Measurements from ENCODE around the gene SPSB1. TPM values are rescaled to one million over a fixed set of nuclear protein-coding genes. Genes with fewer than 3 reads are reported as not detected.
"Not testable (repeated sequence)": the region's sequence is repeated elsewhere in the genome, so short reads cannot be mapped to it uniquely, and the experiment has no call there.

The SPSB1 gene
- polyA plus RNA-seq, 1 donor from 2014 or later = 1.4 TPM

DNA sequence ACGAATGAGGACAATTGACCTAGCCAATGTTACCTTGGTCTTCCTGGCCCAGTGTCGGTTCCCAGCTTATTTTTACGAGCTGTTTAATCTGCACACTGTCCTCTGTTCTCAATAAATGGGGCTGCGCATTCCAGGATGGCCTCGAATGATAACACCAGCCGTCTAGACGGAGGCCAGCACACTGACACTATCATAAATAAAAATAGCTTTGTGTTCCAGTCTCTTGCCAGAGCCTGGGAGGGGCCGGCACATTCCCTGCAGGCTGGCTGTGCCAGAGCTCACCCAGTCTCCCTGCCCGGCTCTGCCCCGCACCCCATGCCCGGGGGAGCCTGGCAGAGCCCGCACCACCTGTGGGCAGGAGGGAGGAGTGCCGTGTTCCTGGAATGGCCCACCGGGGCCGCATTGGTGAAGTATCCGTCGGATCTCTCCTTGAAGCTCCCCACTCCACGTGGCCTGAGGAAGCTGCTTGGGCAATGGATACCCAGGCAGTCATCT is 92.1 kb downstream of the SPSB1 start:
- no peak overlapping the region for H3K4me3 ChIP-seq (ENCODE audit: low read length)
- no peaks in the 10 kb centered on the region for H3K9me2 ChIP-seq (ENCODE audit: insufficient read depth, low read length)
- no peaks in the 10 kb centered on the region for H3K36me3 ChIP-seq (ENCODE audit: insufficient read depth, low read length)
- no peak overlapping the region for H3K27ac ChIP-seq (ENCODE audit: low read length)
- no peaks in the 10 kb centered on the region for H3K79me2 ChIP-seq (replicated peaks; ENCODE audit: insufficient read depth, low read length)
- H3K4me2 ChIP-seq (ENCODE audit: low read length) = no peak overlapping the region
- H4K20me1 ChIP-seq (ENCODE audit: insufficient read depth) = no peaks in the 10 kb centered on the region
- no peak overlapping the region for H3K9ac ChIP-seq (ENCODE audit: low read length)
- H3K9me3 ChIP-seq (ENCODE audit: low read length) = no peaks in the 10 kb centered on the region
- H3F3A ChIP-seq (ENCODE audit: insufficient read depth, low read length, poor library complexity, severe bottlenecking) = no peaks in the 10 kb centered on the region
- H3K27me3 ChIP-seq (ENCODE audit: insufficient read depth, low read depth, low read length) = no peaks in the 10 kb centered on the region
- H2AFZ ChIP-seq (ENCODE audit: low read depth, low read length) = no peak overlapping the region
- no peak for TF ChIP-seq RAD21 (conservative IDR thresholded peaks at IDR 0.05)
- TF ChIP-seq, protein P1, sequence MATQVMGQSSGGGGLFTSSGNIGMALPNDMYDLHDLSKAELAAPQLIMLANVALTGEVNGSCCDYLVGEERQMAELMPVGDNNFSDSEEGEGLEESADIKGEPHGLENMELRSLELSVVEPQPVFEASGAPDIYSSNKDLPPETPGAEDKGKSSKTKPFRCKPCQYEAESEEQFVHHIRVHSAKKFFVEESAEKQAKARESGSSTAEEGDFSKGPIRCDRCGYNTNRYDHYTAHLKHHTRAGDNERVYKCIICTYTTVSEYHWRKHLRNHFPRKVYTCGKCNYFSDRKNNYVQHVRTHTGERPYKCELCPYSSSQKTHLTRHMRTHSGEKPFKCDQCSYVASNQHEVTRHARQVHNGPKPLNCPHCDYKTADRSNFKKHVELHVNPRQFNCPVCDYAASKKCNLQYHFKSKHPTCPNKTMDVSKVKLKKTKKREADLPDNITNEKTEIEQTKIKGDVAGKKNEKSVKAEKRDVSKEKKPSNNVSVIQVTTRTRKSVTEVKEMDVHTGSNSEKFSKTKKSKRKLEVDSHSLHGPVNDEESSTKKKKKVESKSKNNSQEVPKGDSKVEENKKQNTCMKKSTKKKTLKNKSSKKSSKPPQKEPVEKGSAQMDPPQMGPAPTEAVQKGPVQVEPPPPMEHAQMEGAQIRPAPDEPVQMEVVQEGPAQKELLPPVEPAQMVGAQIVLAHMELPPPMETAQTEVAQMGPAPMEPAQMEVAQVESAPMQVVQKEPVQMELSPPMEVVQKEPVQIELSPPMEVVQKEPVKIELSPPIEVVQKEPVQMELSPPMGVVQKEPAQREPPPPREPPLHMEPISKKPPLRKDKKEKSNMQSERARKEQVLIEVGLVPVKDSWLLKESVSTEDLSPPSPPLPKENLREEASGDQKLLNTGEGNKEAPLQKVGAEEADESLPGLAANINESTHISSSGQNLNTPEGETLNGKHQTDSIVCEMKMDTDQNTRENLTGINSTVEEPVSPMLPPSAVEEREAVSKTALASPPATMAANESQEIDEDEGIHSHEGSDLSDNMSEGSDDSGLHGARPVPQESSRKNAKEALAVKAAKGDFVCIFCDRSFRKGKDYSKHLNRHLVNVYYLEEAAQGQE (IDR thresholded peaks at IDR 0.05; ENCODE audit: borderline replicate concordance) = no peak
- no peak for TF ChIP-seq SMC3 (conservative IDR thresholded peaks at IDR 0.05; ENCODE audit: poor library complexity)
- TF ChIP-seq, protein P2, sequence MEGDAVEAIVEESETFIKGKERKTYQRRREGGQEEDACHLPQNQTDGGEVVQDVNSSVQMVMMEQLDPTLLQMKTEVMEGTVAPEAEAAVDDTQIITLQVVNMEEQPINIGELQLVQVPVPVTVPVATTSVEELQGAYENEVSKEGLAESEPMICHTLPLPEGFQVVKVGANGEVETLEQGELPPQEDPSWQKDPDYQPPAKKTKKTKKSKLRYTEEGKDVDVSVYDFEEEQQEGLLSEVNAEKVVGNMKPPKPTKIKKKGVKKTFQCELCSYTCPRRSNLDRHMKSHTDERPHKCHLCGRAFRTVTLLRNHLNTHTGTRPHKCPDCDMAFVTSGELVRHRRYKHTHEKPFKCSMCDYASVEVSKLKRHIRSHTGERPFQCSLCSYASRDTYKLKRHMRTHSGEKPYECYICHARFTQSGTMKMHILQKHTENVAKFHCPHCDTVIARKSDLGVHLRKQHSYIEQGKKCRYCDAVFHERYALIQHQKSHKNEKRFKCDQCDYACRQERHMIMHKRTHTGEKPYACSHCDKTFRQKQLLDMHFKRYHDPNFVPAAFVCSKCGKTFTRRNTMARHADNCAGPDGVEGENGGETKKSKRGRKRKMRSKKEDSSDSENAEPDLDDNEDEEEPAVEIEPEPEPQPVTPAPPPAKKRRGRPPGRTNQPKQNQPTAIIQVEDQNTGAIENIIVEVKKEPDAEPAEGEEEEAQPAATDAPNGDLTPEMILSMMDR (IDR thresholded peaks at IDR 0.05; ENCODE audit: poor library complexity, severe bottlenecking) = no peak
- no peak for TF ChIP-seq EZH2 (IDR thresholded peaks at IDR 0.05; ENCODE audit: borderline replicate concordance, insufficient read depth, low read length, poor library complexity, severe bottlenecking)
- TF ChIP-seq EP300 (conservative IDR thresholded peaks at IDR 0.05; ENCODE audit: poor library complexity, severe bottlenecking) = no peak
- no peak for TF ChIP-seq TAF1 (IDR thresholded peaks at IDR 0.05; ENCODE audit: low read depth)
- no peak for TF ChIP-seq MXI1 (conservative IDR thresholded peaks at IDR 0.05; ENCODE audit: poor library complexity, severe bottlenecking)
- no peak for TF ChIP-seq POLR2AphosphoS5 (IDR thresholded peaks at IDR 0.05)

DNA sequence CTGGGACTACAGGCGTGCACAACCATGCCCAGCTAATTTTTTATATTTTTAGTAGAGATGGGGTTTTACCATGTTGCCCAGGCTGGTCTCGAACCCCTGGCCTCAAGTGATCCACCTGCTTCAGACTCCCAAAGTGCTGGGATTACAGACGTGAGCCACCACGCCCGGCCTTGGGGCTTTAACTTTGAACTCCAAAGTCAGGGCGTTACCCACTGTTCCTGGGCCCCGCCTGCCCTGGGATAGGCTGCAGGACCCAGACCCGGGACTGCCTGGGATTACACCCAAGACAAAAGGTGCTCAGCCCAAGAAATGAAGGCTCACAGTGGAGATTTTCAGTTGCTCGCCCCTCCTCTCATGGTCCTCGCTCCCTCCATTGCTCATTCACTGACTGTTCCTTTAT is 92.7 kb downstream of the SPSB1 start:
- H3K9me3 ChIP-seq (ENCODE audit: low read length) = not testable (repeated sequence)

More for the DNA sequence above, 92.7 kb downstream of the SPSB1 start:
- not testable (repeated sequence) for H2AFZ ChIP-seq (ENCODE audit: low read depth, low read length); H3F3A ChIP-seq (ENCODE audit: insufficient read depth, low read length, poor library complexity, severe bottlenecking); H4K20me1 ChIP-seq (ENCODE audit: insufficient read depth); H3K79me2 ChIP-seq (replicated peaks; ENCODE audit: insufficient read depth, low read length); H3K27me3 ChIP-seq (ENCODE audit: insufficient read depth, low read depth, low read length); H3K9me2 ChIP-seq (ENCODE audit: insufficient read depth, low read length); H3K27ac ChIP-seq (ENCODE audit: low read length); H3K36me3 ChIP-seq (ENCODE audit: insufficient read depth, low read length); H3K9ac ChIP-seq (ENCODE audit: low read length); H3K4me2 ChIP-seq (ENCODE audit: low read length); H3K4me3 ChIP-seq (ENCODE audit: low read length)

Data from neural cell (in vitro differentiated cells).